GM18867 (cell line): ENCODE results near the gene HTRA3.

ENCODE experiments used
- ATAC-seq: cut with Tn5 transposase; IDR thresholded peaks from one replicate; pipeline ENCODE4 v1.9.1; 2021; ENCODE audit warnings: mild to moderate bottlenecking, moderate library complexity; ENCODE audit not compliant: unreplicated experiment

The HTRA3 gene

DNA sequence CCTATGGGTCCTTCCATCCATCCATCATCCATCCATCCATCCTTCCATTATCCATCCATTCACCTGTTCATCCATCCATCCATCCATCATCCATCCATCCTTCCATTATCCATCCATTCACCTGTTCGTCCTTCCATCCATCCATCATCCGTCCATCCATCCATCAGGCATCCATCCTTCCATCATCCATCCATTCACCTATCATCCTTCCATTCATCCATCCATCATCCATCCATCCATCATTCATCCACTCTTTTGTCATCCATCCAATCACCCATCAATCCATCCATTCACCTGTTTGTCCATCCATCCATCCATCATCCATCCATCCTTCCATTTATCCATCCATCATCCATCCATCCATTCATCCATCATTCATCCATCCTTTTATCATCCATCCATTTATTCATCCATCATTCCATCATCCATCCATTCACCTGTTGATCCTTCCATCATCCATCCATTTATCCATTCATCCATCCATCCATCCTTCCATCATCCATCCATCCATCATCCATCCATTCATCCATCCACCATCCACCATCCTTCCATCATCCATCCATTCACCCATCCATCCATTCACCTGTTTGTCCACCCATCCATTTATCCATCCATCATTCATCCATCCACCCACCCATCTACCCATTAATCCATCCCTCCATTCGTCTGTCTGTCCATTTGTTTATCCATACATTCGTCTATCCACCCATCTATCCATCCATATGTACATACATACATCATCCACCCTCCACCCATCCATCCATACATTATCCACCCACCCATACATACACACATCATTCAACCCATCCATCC, 35.7 kb upstream of the HTRA3 start:
- no peak for ATAC-seq

DNA sequence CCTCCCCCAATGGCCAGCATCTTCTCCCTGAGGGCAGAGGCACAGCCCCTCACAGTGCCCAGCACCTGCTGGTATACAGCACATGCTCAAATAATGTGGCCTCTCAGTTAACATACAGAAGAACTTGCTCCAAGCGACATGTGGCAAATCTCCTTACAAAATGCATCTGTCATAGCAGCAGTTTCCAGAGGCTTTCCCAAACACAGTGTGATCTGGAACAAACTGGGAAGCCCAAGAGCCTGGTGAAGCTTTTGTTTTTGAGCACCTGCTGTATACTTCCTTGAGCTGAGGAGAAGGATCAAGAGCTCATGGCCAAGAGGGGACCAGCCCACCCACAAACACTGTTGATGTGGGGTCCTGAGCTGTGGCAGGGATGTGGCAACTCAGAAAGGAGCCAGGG, 34.8 kb upstream of the HTRA3 start:
- ATAC-seq = no peak

DNA sequence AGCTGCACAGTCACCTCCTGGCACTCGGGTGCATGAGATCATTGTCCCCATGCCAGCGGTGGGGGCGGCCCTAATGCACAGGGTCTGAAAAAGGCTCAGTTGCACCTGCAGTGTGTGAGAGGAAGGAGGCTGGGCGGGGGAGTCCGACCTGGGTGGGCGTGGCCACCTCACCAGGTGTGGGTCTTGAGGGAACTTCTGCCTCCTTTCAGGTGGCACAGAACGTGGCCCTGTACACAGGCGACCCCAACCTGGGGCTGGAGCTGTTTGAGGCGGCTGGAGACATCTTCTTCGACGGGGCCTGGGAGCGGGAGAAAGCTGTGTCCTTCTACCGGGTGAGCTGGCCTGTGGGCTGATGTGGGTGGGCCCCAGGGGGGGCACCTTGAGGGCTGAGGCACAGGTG, 34.3 kb upstream of the HTRA3 start:
- ATAC-seq = no peak

DNA sequence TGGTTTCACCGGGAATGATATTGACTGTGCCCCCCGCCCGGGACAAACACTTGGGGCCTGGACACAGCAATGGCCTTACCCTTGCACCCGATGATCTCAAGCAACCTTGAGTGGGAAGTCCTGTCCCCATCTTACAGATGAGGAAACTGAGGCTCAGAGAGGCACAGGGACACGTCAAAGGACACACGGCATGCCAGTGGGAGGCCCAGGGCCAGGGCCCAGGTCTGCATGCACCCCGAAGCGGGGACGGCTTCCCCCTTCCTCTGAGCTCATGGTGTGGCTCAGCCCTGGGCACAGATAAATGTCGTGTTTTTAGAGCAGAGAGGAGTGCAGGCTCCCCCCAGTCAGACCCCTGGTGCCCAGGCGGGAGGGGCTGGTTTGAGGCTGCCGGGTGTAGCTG, 33.9 kb upstream of the HTRA3 start:
- ATAC-seq = no peak

DNA sequence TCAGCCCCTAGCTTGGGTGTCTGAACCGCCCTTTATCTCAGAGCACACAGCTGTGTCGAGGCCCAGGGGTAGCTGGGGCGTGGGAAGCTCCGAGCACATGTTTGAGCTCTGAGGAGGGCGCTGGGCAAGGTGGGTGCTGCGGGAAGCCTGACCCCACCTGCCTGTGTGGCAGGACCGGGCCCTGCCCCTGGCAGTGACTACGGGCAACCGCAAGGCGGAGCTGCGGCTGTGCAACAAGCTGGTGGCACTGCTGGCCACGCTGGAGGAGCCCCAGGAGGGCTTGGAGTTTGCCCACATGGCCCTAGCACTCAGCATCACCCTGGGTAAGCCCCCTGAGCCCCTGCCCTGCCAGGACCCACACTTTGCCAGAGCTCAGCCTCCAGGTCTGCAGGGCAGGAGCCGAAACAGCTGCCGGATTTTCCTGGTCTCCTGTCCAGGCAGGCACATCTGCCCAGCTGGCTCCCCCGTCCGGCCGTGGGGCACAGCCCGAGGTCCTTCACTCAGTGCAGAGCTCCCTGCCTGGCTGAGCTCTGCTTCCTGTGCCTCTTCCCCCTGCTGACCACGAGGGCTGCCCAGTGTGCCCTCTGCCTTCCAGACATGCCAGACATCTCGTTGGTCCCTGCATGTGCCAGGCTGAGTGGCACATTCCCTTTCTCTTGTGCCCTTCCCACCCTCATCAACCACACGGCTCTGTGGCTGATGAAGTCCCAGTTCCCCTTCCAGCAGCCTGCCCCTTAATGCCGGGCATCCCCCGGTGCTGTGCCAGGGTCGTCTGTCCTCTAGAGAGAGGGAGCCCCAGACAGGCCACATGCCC, 33.2 kb upstream of the HTRA3 start:
- no peak for ATAC-seq

DNA sequence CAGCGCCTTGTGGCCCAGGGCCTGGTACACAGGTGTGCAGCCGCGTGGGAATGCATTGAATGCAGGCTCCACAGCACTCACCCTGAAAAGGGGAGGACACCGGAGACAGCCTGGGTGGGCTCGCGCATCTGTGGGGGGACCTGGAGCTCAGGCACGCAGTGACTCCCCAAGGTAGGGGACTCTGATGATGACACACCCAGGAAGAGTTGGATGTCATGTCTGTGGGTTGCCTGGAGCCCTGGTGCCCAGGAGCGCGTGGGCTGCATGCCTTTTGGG, 32.7 kb upstream of the HTRA3 start:
- ATAC-seq = no peak

DNA sequence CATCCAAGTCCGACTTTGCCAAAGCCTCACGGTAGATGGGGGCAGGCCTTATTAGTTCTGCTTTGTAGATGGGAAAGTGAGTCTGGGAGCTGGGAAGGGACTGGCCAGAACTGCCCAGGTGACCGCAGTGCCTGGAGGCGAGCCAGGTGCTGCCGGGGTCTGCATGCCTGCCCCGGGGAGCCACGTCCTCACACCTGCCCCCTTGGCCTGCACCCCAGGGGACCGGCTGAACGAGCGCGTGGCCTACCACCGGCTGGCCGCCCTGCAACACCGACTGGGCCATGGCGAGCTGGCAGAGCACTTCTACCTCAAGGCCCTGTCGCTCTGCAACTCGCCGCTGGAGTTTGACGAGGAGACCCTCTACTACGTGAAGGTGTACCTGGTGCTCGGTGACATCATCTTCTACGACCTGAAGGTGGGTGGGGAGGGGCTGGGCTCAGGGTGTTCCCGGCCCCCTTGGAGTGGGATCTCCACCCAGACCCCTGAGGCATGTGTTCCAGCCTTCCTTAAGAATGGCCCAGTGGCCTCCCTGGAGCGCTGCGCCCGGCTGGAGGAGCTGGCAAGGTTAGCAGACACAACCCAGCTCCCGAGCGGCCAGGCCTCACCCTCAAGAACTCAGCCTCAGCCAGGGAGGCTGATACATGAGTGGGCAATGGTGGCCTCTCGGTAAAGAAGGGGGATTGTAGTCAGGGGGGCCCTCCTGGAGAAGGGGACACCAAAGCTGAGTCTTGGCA, 32.1 kb upstream of the HTRA3 start:
- ATAC-seq = no peak

DNA sequence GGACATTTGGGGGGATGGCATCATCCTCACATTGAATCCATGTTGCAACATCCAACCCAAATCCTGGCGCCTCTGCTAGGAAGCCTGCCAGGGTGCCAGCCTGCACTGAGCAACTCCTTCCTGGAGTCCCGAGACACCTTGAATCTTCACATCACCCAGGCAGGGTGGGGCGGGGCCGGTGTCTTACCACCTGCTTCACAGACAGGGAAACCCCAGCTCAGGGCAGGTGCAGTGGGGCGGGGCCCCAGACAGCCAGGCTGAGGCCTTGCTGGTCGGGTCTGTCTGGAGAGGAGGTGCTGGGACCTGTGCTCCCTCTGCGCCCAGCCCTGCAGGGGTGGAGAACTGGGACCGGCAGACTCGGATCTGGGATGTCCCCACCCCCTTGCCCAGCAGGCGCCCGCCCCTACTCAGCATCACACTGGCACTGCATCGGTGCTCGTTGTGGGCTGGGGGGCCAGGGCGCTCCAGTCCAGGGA, 31.5 kb upstream of the HTRA3 start:
- no peak for ATAC-seq

DNA sequence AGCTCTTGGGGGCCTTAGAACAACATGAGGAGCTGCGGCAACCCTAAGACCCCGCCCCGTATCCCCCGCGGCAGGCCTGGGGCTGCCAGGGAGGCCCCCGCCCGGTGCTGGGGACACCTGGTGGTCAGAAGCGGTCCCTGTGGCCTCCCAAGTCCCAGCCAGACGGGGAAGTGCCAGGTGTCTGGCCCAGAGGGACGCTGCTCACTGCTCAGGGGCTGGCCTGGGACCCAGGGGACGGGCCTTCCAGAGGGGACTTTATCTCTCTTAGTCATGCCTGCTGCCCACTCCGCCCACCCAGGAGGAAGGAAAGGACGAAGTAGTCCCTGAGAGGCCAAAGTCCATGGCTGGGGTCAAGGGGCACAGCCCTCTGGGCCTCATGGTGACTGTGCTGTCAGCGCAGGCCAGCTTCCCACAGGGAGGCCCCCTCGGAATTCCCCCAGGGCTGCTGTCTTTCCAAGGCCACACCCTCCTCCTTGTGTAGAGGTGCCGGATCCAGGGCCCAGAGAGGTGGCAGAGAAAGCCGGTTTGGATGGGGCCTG, 31.0 kb upstream of the HTRA3 start:
- ATAC-seq = no peak

DNA sequence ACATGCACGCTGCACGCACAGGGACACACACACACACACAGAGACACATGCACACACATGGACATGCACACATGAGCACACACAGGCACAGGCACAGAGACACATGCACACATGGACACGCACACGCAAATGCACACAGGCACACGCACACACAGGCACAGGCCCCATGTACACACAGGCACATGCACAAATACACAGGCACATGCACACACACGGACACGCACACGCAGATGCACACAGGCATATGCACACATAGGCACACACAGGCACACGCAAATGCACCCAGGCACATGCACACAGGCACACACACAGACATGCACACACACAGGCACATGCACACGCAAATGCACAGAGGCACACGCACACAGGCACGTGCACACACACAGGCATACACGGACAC, 30.3 kb upstream of the HTRA3 start:
- no peak for ATAC-seq

DNA sequence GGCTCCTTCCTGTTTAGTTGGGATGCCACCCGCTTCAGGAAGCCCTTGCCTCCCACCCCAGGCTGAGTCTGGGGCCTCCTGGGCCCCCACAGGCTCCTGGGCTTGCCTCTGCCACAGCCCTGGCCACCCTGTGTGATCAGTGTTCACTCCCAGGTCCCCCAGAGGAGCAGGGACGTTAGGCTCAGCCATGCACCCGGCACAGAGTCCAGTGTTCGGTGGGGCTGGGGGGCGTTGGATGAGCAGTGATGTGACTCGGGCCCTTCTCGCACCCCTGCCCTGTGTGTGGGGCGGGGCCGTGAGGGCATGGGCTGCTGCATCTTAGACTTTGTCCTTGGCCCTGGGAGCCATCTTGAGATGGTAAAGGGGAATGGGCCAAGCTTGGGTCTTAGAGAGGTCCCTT, 29.9 kb upstream of the HTRA3 start:
- no peak for ATAC-seq

DNA sequence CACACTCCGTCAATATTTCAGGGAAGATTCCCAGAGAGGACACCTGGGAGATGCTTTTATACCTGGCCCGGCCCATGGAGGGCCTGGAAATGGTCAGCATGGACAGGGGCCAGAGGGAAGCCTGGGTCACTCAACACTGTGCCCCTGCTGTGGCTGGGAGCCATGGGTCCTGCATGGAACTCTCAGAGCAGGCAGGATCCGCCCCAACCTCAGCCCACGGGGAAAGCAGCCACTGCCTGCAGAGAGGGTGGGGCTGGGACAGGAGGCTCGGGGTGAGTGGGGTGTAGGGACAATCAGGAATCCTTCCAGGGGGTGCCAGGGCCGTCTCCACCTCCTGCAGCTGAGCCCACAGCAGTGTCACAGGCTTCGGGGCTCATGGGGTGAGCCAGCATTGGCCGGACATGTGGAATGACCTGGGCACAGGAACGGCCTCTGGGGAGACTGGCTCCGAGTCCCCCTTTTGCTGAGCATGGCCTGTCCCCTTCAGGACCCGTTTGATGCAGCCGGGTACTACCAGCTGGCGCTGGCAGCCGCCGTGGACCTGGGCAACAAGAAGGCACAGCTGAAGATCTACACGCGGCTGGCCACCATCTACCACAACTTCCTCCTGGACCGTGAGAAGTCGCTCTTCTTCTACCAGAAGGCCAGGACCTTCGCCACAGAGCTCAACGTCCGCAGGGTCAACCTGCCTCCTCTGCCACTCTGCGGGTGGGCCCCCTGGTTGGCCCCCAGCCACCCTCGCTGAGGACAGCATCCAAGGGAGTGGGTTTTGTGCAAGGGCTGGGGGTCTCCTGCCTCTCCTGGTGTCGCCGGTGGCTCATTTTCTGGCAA, 29.1 kb upstream of the HTRA3 start:
- ATAC-seq = no peak

DNA sequence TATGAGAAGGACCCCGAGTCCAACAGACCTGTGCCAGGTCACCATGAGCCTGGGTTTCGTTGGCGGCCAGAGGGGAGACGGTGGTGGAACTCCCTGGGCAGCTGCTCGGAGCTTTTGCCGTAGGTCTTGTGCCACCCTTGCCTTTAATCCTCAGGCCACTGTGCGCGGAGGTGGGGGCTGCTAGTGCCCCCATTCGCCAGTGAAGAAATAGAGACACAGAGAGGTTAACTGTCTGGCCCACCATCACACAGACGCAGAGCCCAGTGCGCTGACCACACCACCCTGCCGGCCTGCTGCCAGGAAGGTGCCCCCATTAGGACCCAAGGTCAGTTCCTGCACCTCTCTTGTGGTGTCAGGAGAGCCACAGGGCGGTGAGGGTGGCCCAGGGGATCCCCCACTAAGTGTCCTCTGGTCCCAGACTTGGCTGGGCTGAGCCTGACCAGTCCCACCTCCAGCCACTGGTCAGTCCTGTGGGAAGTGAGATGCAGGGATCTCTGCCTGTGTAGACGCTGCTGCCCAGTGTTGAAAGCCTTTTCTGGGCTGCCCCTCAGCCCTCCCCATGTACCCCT, 28.3 kb upstream of the HTRA3 start:
- ATAC-seq = no peak

DNA sequence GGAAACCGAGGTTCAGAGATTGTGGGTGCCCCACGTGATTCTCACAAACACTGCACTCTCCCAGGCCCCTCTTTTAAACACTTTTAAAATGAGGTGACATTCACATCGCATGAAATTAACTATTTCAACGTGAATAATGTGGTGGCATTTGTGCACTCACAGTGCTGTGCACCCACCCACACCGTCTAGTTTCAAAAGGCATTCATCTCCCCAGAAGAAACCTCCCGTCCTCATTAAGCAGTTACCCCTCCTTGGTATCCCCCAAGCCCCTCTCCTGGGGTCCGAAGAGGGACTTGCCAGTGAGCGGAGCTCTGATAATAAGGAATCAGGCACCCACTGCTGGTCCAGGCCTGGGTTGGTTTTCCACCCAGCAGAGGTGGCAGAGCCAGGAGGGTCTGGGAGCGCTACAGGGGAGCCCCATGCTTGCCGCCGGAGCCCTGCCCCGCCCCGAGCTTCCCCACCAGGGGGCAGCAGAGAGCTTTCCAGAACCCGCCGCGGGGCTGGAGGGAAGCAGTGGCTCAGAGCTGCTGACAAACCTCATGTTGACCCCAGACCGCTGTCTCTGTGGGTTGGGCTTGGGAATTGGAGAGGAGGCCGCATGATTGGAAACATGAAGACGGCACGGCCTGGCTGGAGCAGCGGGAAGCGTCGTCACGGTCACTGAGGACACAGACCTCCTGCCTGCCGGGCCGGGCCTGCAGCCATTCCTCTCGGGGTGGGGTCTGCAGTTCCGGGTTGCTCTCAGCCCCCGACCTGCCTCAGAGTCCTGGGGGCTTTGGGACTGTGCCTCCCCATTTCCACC, 27.5 kb upstream of the HTRA3 start:
- peak; percentile 72 for ATAC-seq

DNA sequence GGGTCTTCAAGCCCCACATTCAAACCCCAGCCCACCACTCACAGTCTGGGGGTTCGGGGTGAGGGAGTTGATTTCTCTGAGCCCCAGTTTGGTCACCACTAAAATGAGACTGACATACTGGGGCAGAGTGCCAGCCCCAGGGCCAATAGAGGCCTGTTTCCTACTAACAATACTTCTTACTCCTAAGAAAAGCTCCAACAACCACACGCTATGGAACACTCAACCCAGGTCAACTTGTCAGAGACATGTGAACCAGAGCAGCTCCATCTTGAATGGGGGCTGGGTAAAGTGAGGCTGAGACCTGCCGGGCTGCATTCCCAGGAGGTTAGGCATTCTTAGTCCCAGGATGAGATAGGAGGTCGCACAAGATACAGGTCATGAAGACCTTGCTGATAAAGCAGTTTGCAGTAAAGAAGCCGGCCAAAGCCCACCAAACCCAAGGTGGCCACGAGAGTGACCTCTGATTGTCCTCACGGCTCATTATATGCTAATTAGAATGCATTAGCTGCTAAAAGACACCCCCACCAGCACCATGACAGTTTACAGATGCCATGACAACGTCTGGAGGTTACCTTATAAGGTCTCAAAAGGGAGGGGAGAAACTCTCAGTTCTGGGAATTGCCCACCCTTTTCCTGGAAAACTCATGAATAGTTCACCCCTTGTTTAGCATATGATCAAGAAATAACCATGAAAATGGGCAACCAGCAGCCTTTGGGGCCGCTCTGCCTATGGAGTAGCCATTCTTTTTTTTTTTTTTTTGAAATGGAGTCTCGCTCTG, 26.6 kb upstream of the HTRA3 start:
- no peak for ATAC-seq

DNA sequence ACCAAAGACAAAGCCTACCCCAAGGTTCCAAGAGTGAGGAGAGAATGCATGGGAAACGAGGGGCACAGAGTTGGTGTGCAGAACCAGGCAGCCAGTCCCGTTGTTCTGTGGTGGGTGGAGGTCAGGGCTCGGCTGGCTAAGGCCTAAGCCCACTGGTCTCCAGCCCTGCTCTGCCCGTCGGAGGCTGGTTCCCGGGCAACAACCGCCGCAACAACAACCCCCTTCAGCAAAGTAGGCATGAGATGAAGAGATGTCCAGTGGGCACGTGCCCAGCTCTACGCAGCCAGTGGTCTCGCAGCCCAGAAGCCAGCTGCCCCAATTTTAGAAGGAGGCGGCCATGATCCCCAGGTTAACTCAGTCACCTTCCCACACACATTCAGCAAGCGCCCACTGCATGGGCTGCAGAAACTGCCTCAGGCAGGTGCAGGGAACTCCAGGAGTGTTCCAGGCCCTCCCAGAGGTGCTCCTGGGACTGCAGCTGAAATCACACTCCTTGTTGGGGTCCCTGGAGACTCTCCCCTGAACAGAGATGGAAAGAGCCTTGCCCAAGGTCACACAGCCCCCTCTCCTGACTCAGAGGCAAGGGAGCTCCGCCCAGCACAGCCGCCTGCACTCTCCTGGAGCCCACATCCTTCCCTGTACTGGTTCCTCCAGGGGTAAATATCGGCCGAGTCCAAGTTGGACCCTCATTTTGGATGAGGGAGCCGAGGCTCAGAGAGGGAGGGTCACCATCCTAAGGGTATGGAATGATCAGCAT, 25.4 kb upstream of the HTRA3 start:
- ATAC-seq = no peak

DNA sequence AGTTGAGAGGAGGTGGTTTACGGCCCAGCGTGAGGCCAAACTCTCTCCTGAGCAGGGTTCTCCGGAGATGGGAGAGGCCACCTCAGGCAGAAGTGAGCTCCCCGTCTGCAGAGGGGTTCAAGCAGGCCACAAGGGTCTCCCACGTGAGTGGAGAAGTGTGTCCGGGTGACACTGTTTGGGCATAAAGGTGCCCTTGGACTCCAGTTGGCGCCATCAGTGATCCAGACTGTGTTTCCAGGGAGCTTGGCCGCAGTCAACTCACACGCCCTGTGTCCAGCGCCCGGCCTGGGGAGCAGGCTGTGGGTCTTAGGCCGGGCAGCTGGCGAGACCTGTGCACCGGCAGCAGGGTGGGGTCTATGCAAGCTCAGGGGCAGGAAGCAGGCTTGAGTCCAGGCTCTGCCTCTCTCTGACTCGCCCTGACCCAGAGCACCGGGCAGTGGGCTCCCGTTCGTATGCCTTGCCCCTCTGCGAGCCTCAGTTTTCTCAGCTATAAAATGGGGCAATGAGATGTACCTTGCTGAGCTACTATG, 24.6 kb upstream of the HTRA3 start:
- no peak for ATAC-seq
